Esophagus muscularis mucosa (tissue), 4 donors: ENCODE data around the gene INSM2. TPM values are rescaled to one million over a fixed set of nuclear protein-coding genes. Genes with fewer than 3 reads are reported as not detected.

Experiments
- DNase-seq: peaks from one replicate; pipeline ENCODE4 v3.0.0-alpha.2; 2017; ENCODE audit errors: extremely low spot score
- H3K27ac ChIP-seq, 4 donors: fragments of 200-600 bp; sonication (generic); replicated peaks in 1 of 4; 1 replicate in 3 of 4; 2 replicates in 1 of 4; pipeline ENCODE4 v1.5.1; 2016 to 2019; ENCODE audit warnings: mild to moderate bottlenecking in 1 of 4
- H3K27me3 ChIP-seq, 4 donors: fragments of 200-600 bp; sonication (generic); one replicate each; pipeline versions ENCODE4 v1.5.1 to v1.6.0; 2016 to 2019
- H3K36me3 ChIP-seq, 4 donors: fragments of 200-600 bp; sonication (generic); one replicate each; pipeline ENCODE4 v1.5.1; 2016 to 2019
- H3K4me1 ChIP-seq, 4 donors: fragments of 200-600 bp; sonication (generic); one replicate each; pipeline ENCODE4 v1.5.1; 2016 to 2019
- H3K4me3 ChIP-seq, 4 donors: fragments of 200-600 bp; sonication (generic); 1 replicate in 2 of 4; 2 replicates in 2 of 4; pipeline ENCODE4 v1.5.1; 2016 to 2019; ENCODE audit warnings: mild to moderate bottlenecking in 4 of 4, moderate library complexity in 1 of 4
- H3K9me3 ChIP-seq, 4 donors: fragments of 200-600 bp; sonication (generic); 1 replicate in 3 of 4; 2 replicates in 1 of 4; pipeline ENCODE4 v1.5.1; 2016 to 2019
- CTCF ChIP-seq, 3 experiments: fragments of 200-600 bp in 2 of 3; fragments of 450-650 bp in 1 of 3; sonication (generic) in 2 of 3; IDR thresholded peaks; one replicate each; pipeline ENCODE4 v1.5.1; 2017 to 2019; ENCODE audit warnings: antibody characterized with exemption in 3 of 3, mild to moderate bottlenecking in 2 of 3, moderate library complexity in 1 of 3
- EP300 ChIP-seq: sonication (generic); formaldehyde crosslinking; IDR thresholded peaks from one replicate; pipeline ENCODE4 v1.6.1; 2017; ENCODE audit warnings: antibody characterized with exemption
- POLR2A ChIP-seq: fragments of 450-650 bp; IDR thresholded peaks from one replicate; pipeline ENCODE4 v1.6.1; 2017; ENCODE audit warnings: antibody characterized with exemption, moderate library complexity, mild to moderate bottlenecking, low read depth
- POLR2AphosphoS5 ChIP-seq, 2 donors: sonication (generic); formaldehyde crosslinking; IDR thresholded peaks; one replicate each; pipeline ENCODE4 v1.6.1; 2017; ENCODE audit warnings: antibody characterized with exemption in 2 of 2
- WGBS: methylation state at CpG from one replicate; pipeline ENCODE4 v1.1.5; 2018; 5-methylcytosine and 5-hydroxymethylcytosine counted together
- intact Hi-C: fragments of 100-400 bp; cut with DNase I; formaldehyde crosslinking; loops from one replicate; pipeline ENCODE4 v1.15.1; 2023
- total RNA-seq, 4 donors: library from RNA; depleted of rRNA; stranded (reverse); fragments of >200 nt; gene quantifications; one replicate each; pipeline versions ENCODE4 v1.1.0 to v1.2.1, GENCODE V29; 2016

INSM2 gene
- total RNA-seq, 4 donors from 2014 or later: not detected

GRCh38 chr14:35571598-35571997 lies 37.6 kb downstream of the INSM2 start:
- DNase-seq: no peak
- H3K9me3 ChIP-seq: no peaks in the 10 kb centered on the region
- intact Hi-C loops: no loop called here
- H3K36me3 ChIP-seq: peaks cover 0 to 30% (median 2%) of the 10 kb centered on the region in 4 donors
- TF ChIP-seq POLR2A: no peak
- TF ChIP-seq EP300: no peak
- no peak for TF ChIP-seq POLR2AphosphoS5 (IDR thresholded peaks at IDR 0.05)
- TF ChIP-seq CTCF (IDR thresholded peaks at IDR 0.05): no peak
- H3K27ac ChIP-seq: no peak overlapping the region
- H3K4me1 ChIP-seq: no peaks in the 10 kb centered on the region
- no peak overlapping the region for H3K4me3 ChIP-seq
- H3K27me3 ChIP-seq: no peaks in the 10 kb centered on the region
- WGBS: 95% methylated on average over 7 of the region's 8 CpGs

- Histone ChIP-seq H3K27me3 (no peaks in the 10 kb centered on the region), H3K4me3 (no peak overlapping the region), H3K4me1 (no peaks in the 10 kb centered on the region), H3K27ac (no peak overlapping the region), H3K36me3 (peaks cover 0 to 33% (median 2%) of the 10 kb centered on the region in 4 donors), H3K9me3 (no peaks in the 10 kb centered on the region)
- 78% methylated on average over 2 of the region's 2 CpGs for WGBS
- DNase-seq: no peak
- TF ChIP-seq CTCF (IDR thresholded peaks at IDR 0.05) (no peak), EP300 (no peak), POLR2AphosphoS5 (IDR thresholded peaks at IDR 0.05) (no peak), POLR2A (no peak)
- intact Hi-C loops: no loop called here
Observed at GRCh38 chr14:35573911-35574310, 39.9 kb downstream of the INSM2 start.

GRCh38 chr14:35576260-35576659 lies 42.3 kb downstream of the INSM2 start:
- Histone ChIP-seq H3K9me3 (no peaks in the 10 kb centered on the region), H3K4me1 (no peaks in the 10 kb centered on the region), H3K36me3 (peaks cover 0 to 20% (median 0%) of the 10 kb centered on the region in 4 donors), H3K4me3 (no peak overlapping the region), H3K27me3 (no peaks in the 10 kb centered on the region), H3K27ac (no peak overlapping the region)
- intact Hi-C loops: no loop called here
- no peak for TF ChIP-seq POLR2A
- TF ChIP-seq EP300: no peak
- TF ChIP-seq POLR2AphosphoS5 (IDR thresholded peaks at IDR 0.05): no peak
- TF ChIP-seq CTCF (IDR thresholded peaks at IDR 0.05): no peak
- no peak for DNase-seq

GRCh38 chr14:35576856-35577255 lies 42.9 kb downstream of the INSM2 start:
- Histone ChIP-seq H3K27me3 (no peaks in the 10 kb centered on the region), H3K36me3 (peaks cover 0 to 14% (median 0%) of the 10 kb centered on the region in 4 donors), H3K9me3 (no peaks in the 10 kb centered on the region), H3K4me3 (no peak overlapping the region), H3K4me1 (no peaks in the 10 kb centered on the region), H3K27ac (no peak overlapping the region)
- no peak for DNase-seq
- intact Hi-C loops: no loop called here
- WGBS: 95% methylated on average over 1 of the region's 1 CpG
- TF ChIP-seq CTCF (IDR thresholded peaks at IDR 0.05): no peak
- TF ChIP-seq POLR2AphosphoS5 (IDR thresholded peaks at IDR 0.05): no peak
- no peak for TF ChIP-seq EP300
- no peak for TF ChIP-seq POLR2A

GRCh38 chr14:35578135-35578534 lies 44.2 kb downstream of the INSM2 start:
- no peak overlapping the region for H3K27ac ChIP-seq
- intact Hi-C loops: no loop called here
- H3K9me3 ChIP-seq: no peaks in the 10 kb centered on the region
- peaks cover 0 to 9% (median 0%) of the 10 kb centered on the region in 4 donors for H3K36me3 ChIP-seq
- 90% methylated on average over 2 of the region's 2 CpGs for WGBS
- no peak for DNase-seq
- H3K4me1 ChIP-seq: no peaks in the 10 kb centered on the region
- H3K4me3 ChIP-seq: no peak overlapping the region
- TF ChIP-seq POLR2A (no peak), POLR2AphosphoS5 (IDR thresholded peaks at IDR 0.05) (no peak), CTCF (IDR thresholded peaks at IDR 0.05) (no peak), EP300 (no peak)
- H3K27me3 ChIP-seq: no peaks in the 10 kb centered on the region
